Measurements from ENCODE around the gene COL4A2. TPM values are rescaled to one million over a fixed set of nuclear protein-coding genes. Genes with fewer than 3 reads are reported as not detected.

COL4A2 gene
- total RNA-seq, 1 donor from 2014 or later: not detected

GRCh38 chr13:110374431-110375370, 67.6 kb downstream of the COL4A2 start:
- Mint-ChIP-seq H3K27me3 (ENCODE audit: low read depth) (peaks cover 17% of the 10 kb centered on the region), H3K4me3 (ENCODE audit: low read depth) (no peak overlapping the region), H3K9me3 (no peaks in the 10 kb centered on the region), H3K36me3 (ENCODE audit: low read depth) (no peaks in the 10 kb centered on the region), H3K27ac (no peak overlapping the region), H3K4me1 (ENCODE audit: low read depth) (no peaks in the 10 kb centered on the region)
- DNase-seq (ENCODE audit: low spot score): no peak
- intact Hi-C loops (cut with micrococcal nuclease): no loop called here

- Mint-ChIP-seq H3K27ac (no peak overlapping the region), H3K27me3 (ENCODE audit: low read depth) (peaks cover 17% of the 10 kb centered on the region), H3K4me3 (ENCODE audit: low read depth) (no peak overlapping the region), H3K9me3 (peaks cover 11% of the 10 kb centered on the region), H3K4me1 (ENCODE audit: low read depth) (no peaks in the 10 kb centered on the region), H3K36me3 (ENCODE audit: low read depth) (no peaks in the 10 kb centered on the region)
- intact Hi-C loops (cut with micrococcal nuclease): no loop called here
- no peak for DNase-seq (ENCODE audit: low spot score)
These were observed 69.0 kb downstream of the COL4A2 start for GRCh38 chr13:110376120-110376519.

- H3K9me3 Mint-ChIP-seq: peaks cover 23% of the 10 kb centered on the region
- H3K4me3 Mint-ChIP-seq (ENCODE audit: low read depth): no peak overlapping the region
- H3K36me3 Mint-ChIP-seq (ENCODE audit: low read depth): no peaks in the 10 kb centered on the region
- no peak for DNase-seq (ENCODE audit: low spot score)
- no peak overlapping the region for H3K27ac Mint-ChIP-seq
- peaks cover 17% of the 10 kb centered on the region for H3K27me3 Mint-ChIP-seq (ENCODE audit: low read depth)
- H3K4me1 Mint-ChIP-seq (ENCODE audit: low read depth): peaks cover 6% of the 10 kb centered on the region
- intact Hi-C loops (cut with micrococcal nuclease): no loop called here
These were observed 70.2 kb downstream of the COL4A2 start for GRCh38 chr13:110377178-110377825.

- Mint-ChIP-seq H3K4me3 (ENCODE audit: low read depth) (no peak overlapping the region), H3K27me3 (ENCODE audit: low read depth) (peaks cover 16% of the 10 kb centered on the region), H3K36me3 (ENCODE audit: low read depth) (no peaks in the 10 kb centered on the region), H3K4me1 (ENCODE audit: low read depth) (peaks cover 6% of the 10 kb centered on the region), H3K9me3 (peaks cover 23% of the 10 kb centered on the region), H3K27ac (no peak overlapping the region)
- intact Hi-C loops (cut with micrococcal nuclease): no loop called here
- no peak for DNase-seq (ENCODE audit: low spot score)
These were observed 70.7 kb downstream of the COL4A2 start for GRCh38 chr13:110377826-110378201.

- no peak overlapping the region for H3K4me3 Mint-ChIP-seq (ENCODE audit: low read depth)
- H3K27ac Mint-ChIP-seq: no peak overlapping the region
- H3K36me3 Mint-ChIP-seq (ENCODE audit: low read depth): no peaks in the 10 kb centered on the region
- peaks cover 6% of the 10 kb centered on the region for H3K27me3 Mint-ChIP-seq (ENCODE audit: low read depth)
- DNase-seq (ENCODE audit: low spot score): no peak
- peaks cover 28% of the 10 kb centered on the region for H3K9me3 Mint-ChIP-seq
- intact Hi-C loops (cut with micrococcal nuclease): no loop called here
- H3K4me1 Mint-ChIP-seq (ENCODE audit: low read depth): peaks cover 6% of the 10 kb centered on the region
These were observed 72.3 kb downstream of the COL4A2 start for GRCh38 chr13:110379358-110379757.

DNA sequence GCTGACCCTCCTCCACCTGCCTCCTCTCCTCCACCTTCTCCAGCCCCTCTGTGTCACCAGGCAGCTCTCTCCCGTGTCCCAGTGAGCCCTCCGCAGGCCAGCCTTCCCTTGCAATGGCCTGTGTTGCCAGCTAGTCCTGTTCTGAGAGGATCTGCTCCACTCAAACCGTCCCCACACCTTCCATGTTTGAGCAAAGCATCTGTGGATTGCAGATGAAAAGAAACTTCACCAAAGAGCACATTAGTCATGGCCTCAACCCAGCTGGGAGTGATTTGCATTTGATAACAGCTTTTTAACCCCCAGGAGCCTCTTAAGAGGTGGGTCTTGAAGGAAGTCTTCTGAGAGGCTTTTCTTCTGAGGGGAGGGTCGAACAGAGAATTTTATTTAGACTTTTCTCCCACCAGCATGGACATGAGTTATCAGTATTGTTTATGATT, 72.8 kb downstream of the COL4A2 start:
- intact Hi-C loops (cut with micrococcal nuclease): no loop called here

DNA sequence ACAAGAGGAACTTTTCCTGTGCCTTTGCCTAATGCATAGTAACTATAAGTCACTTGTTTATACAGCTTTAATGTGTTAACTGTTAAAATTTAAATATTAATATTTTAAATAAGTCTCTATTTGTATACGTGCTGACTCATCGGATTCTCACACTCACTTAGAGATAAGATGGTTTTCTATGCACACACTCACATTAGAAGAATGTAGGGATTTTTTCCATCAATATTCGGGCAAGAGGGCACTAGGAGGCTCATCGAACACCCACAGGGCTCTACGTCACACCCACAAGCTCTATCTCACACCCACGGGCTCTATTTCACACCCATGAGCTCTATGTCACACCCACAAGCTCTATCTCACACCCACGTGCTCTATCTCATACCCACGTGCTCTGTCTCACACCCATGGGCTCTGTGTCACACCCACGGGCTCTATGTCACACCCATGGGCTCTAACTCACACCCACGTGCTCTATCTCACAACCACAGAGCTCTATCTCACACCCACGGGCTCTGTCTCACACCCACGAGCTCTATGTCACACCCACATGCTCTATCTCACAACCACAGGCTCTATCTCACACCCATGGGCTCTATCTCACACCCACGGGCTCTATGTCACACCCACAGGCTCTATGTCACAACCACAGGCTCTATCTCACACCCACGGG, 73.4 kb downstream of the COL4A2 start:
- intact Hi-C loops (cut with micrococcal nuclease): no loop called here
- H3K4me1 Mint-ChIP-seq (ENCODE audit: low read depth): peaks cover 6% of the 10 kb centered on the region
- H3K9me3 Mint-ChIP-seq: peaks cover 28% of the 10 kb centered on the region
- DNase-seq (ENCODE audit: low spot score): no peak
- no peaks in the 10 kb centered on the region for H3K36me3 Mint-ChIP-seq (ENCODE audit: low read depth)
- no peak overlapping the region for H3K4me3 Mint-ChIP-seq (ENCODE audit: low read depth)
- H3K27ac Mint-ChIP-seq: peak overlapping the region; percentile 39
- peaks cover 1% of the 10 kb centered on the region for H3K27me3 Mint-ChIP-seq (ENCODE audit: low read depth)

More for the DNA sequence above, 72.8 kb downstream of the COL4A2 start:
- no peak for DNase-seq (ENCODE audit: low spot score)
- Mint-ChIP-seq H3K27ac (no peak overlapping the region), H3K9me3 (peaks cover 28% of the 10 kb centered on the region), H3K4me1 (ENCODE audit: low read depth) (peaks cover 6% of the 10 kb centered on the region), H3K36me3 (ENCODE audit: low read depth) (no peaks in the 10 kb centered on the region), H3K27me3 (ENCODE audit: low read depth) (peaks cover 1% of the 10 kb centered on the region), H3K4me3 (ENCODE audit: low read depth) (no peak overlapping the region)

GRCh38 chr13:110381029-110381360, 73.9 kb downstream of the COL4A2 start:
- Mint-ChIP-seq H3K9me3 (peaks cover 28% of the 10 kb centered on the region), H3K27ac (peak overlapping the region; percentile 39), H3K4me1 (ENCODE audit: low read depth) (peaks cover 6% of the 10 kb centered on the region), H3K4me3 (ENCODE audit: low read depth) (no peak overlapping the region), H3K27me3 (ENCODE audit: low read depth) (peaks cover 1% of the 10 kb centered on the region), H3K36me3 (ENCODE audit: low read depth) (no peaks in the 10 kb centered on the region)
- no peak for DNase-seq (ENCODE audit: low spot score)
- intact Hi-C loops (cut with micrococcal nuclease): no loop called here

DNA sequence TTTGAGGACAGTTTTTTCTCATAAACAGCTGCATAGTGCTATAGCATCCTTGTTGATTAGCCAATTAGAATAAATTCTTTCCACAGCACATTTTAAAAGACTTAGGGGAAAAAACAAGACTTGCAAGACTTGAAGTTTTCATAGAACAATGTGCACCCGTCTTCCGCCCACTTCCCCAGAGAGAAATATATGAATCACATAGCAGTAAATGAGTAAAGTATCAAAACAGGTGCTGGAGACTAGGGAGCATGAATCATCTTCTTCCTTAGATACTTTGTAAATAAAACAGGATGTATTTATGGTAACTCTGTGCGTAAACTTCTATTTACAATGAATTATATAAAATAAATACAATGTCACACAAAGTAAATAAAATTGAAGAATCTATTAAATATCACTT, 75.1 kb downstream of the COL4A2 start:
- Mint-ChIP-seq H3K27me3 (ENCODE audit: low read depth) (peaks cover 1% of the 10 kb centered on the region), H3K9me3 (peaks cover 28% of the 10 kb centered on the region), H3K4me3 (ENCODE audit: low read depth) (no peak overlapping the region), H3K27ac (no peak overlapping the region), H3K4me1 (ENCODE audit: low read depth) (peaks cover 6% of the 10 kb centered on the region), H3K36me3 (ENCODE audit: low read depth) (no peaks in the 10 kb centered on the region)
- intact Hi-C loops (cut with micrococcal nuclease): no loop called here
- no peak for DNase-seq (ENCODE audit: low spot score)

- intact Hi-C loops (cut with micrococcal nuclease): no loop called here
These were observed 75.7 kb downstream of the COL4A2 start for GRCh38 chr13:110382830-110383229.

GRCh38 chr13:110387451-110388107, 80.5 kb downstream of the COL4A2 start:
- peaks cover 30% of the 10 kb centered on the region for H3K27me3 Mint-ChIP-seq (ENCODE audit: low read depth)
- no peak overlapping the region for H3K4me3 Mint-ChIP-seq (ENCODE audit: low read depth)
- H3K27ac Mint-ChIP-seq: no peak overlapping the region
- H3K9me3 Mint-ChIP-seq: peaks cover 4% of the 10 kb centered on the region
- no peak for DNase-seq (ENCODE audit: low spot score)
- no peaks in the 10 kb centered on the region for H3K4me1 Mint-ChIP-seq (ENCODE audit: low read depth)
- intact Hi-C loops (cut with micrococcal nuclease): no loop called here
- no peaks in the 10 kb centered on the region for H3K36me3 Mint-ChIP-seq (ENCODE audit: low read depth)

More at GRCh38 chr13:110382830-110383229, 75.7 kb downstream of the COL4A2 start:
- peaks cover 28% of the 10 kb centered on the region for H3K9me3 Mint-ChIP-seq
- H3K27ac Mint-ChIP-seq: no peak overlapping the region
- peaks cover 3% of the 10 kb centered on the region for H3K27me3 Mint-ChIP-seq (ENCODE audit: low read depth)
- H3K4me1 Mint-ChIP-seq (ENCODE audit: low read depth): peaks cover 6% of the 10 kb centered on the region
- DNase-seq (ENCODE audit: low spot score): no peak
- no peaks in the 10 kb centered on the region for H3K36me3 Mint-ChIP-seq (ENCODE audit: low read depth)
- no peak overlapping the region for H3K4me3 Mint-ChIP-seq (ENCODE audit: low read depth)

GRCh38 chr13:110388108-110388943, 81.2 kb downstream of the COL4A2 start:
- no peak for DNase-seq (ENCODE audit: low spot score)
- H3K4me1 Mint-ChIP-seq (ENCODE audit: low read depth): no peaks in the 10 kb centered on the region
- intact Hi-C loops (cut with micrococcal nuclease): no loop called here

More at GRCh38 chr13:110388108-110388943, 81.2 kb downstream of the COL4A2 start:
- Mint-ChIP-seq H3K36me3 (ENCODE audit: low read depth) (no peaks in the 10 kb centered on the region), H3K27ac (no peak overlapping the region), H3K9me3 (no peaks in the 10 kb centered on the region), H3K4me3 (ENCODE audit: low read depth) (no peak overlapping the region), H3K27me3 (ENCODE audit: low read depth) (peaks cover 29% of the 10 kb centered on the region)

Data from activated T-helper 2 cell treated with anti-CD3 and anti-CD28 coated beads, Interferon-gamma antibody, Interleukin-2, Interleukin-4, amounts not matched to agents 10 μg/mL and 5 μg/mL and 100 μg/mL, durations not matched to agents 14 hours and 24 hours and 36 hours (primary cell).